A549 (cell line): ENCODE results near the gene AUTS2. TPM values are rescaled to one million over a fixed set of nuclear protein-coding genes. Genes with fewer than 3 reads are reported as not detected.

Experiments
- ATAC-seq, 2 experiments: fragments of 200-7000 bp in 1 of 2; fragments of >200 bp in 1 of 2; cut with Nextera tagmentation in 1 of 2; cut with Tn5 transposase in 1 of 2; 3 replicates each; pipeline versions ENCODE4 v1.8.0 to v1.9.1; 2018 to 2020; ENCODE audit warnings: mild to moderate bottlenecking in 1 of 2, moderate library complexity in 1 of 2
- CTCF ChIA-PET: fragments of 300-600 bp; sonication (Branson Sonifier 250); formaldehyde crosslinking; extraction: SDS; loops from one replicate; lab custom pipeline; 2021; ENCODE audit warnings: antibody characterized with exemption, inconsistent platforms; lab: Yijun Ruan, JAX
- POLR2A ChIA-PET: fragments of 350-600 bp; formaldehyde crosslinking; extraction: SDS; loops from one replicate; lab custom pipeline; 2021; ENCODE audit warnings: antibody characterized with exemption, inconsistent platforms; lab: Yijun Ruan, JAX
- DNase-seq, 2 experiments: peaks; one replicate each; pipeline versions ENCODE4 v3.0.0 to v3.0.0-alpha.2; 2011 to 2016; ENCODE audit warnings: low read depth in 1 of 2, low spot score in 1 of 2
- FAIRE-seq: peaks from 2 replicates; lab custom pipeline; 2011; peaks lifted over from hg19 to GRCh38; lab: Jason Lieb, UNC
- H3K27ac ChIP-seq, 2 experiments: fragments of >200 bp; sonication (Bioruptor Twin); formaldehyde crosslinking; 3 replicates each; pipeline ENCODE4 v1.5.1; 2016 to 2017
- H3K4me1 ChIP-seq: fragments of >200 bp; sonication (Bioruptor Twin); formaldehyde crosslinking; 3 replicates; pipeline ENCODE4 v1.6.1; 2016
- H3K4me2 ChIP-seq: fragments of >200 bp; sonication (Bioruptor Twin); formaldehyde crosslinking; 3 replicates; pipeline ENCODE4 v1.6.1; 2016
- H3K4me3 ChIP-seq: fragments of >200 bp; sonication (Bioruptor Twin); formaldehyde crosslinking; 3 replicates; pipeline ENCODE4 v1.5.1; 2016
- H3K9me3 ChIP-seq: fragments of >200 bp; sonication (Bioruptor Twin); formaldehyde crosslinking; 3 replicates; pipeline ENCODE4 v1.6.1; 2016
- BHLHE40 ChIP-seq: IDR thresholded peaks from 2 replicates; pipeline ENCODE4 v1.6.1; 2012; ENCODE audit warnings: low read depth, low read length, inconsistent platforms
- CEBPB ChIP-seq, 2 experiments: fragments of >200 bp in 1 of 2; sonication (Bioruptor Twin) in 1 of 2; formaldehyde crosslinking in 1 of 2; IDR thresholded peaks; 2 replicates each; pipeline ENCODE4 v1.6.1; 2012 to 2016
- CHD2 ChIP-seq: fragments of 150-350 bp; IDR thresholded peaks from 2 replicates; pipeline ENCODE4 v1.6.1; 2014; ENCODE audit warnings: low read length; ENCODE audit not compliant: partially characterized antibody
- CHD4 ChIP-seq: fragments of 200-600 bp; sonication (generic); IDR thresholded peaks from 2 replicates; pipeline ENCODE4 v1.6.1; 2016; ENCODE audit warnings: antibody characterized with exemption, mild to moderate bottlenecking, borderline replicate concordance
- EHF ChIP-seq: fragments of 250-450 bp; sonication (Bioruptor Pico); IDR thresholded peaks from 2 replicates; pipeline ENCODE4 v1.5.0; 2020; ENCODE audit warnings: mild to moderate bottlenecking
- ESRRA ChIP-seq: fragments of 150-350 bp; IDR thresholded peaks from 2 replicates; pipeline ENCODE4 v1.6.1; 2014; ENCODE audit warnings: mild to moderate bottlenecking, low read length, borderline replicate concordance
- FOSL2 ChIP-seq, 2 experiments: fragments of 450-650 bp in 1 of 2; fragments of >200 bp in 1 of 2; sonication (Bioruptor Twin) in 1 of 2; formaldehyde crosslinking; IDR thresholded peaks; 2 replicates each; pipeline versions ENCODE4 v1.5.0 to v1.6.1; 2016 to 2020; ENCODE audit warnings: mild to moderate bottlenecking in 1 of 2, moderate library complexity in 1 of 2
- FOXS1 ChIP-seq: fragments of 250-450 bp; sonication (Bioruptor Pico); IDR thresholded peaks from 2 replicates; pipeline ENCODE4 v1.5.0; 2020; ENCODE audit warnings: mild to moderate bottlenecking, moderate library complexity
- GATA3 ChIP-seq: IDR thresholded peaks from 2 replicates; pipeline ENCODE4 v1.6.1; 2012; ENCODE audit warnings: borderline replicate concordance
- HOXB13 ChIP-seq: fragments of 250-450 bp; sonication (Bioruptor Pico); IDR thresholded peaks from 2 replicates; pipeline ENCODE4 v1.5.0; 2020; ENCODE audit warnings: low read depth, mild to moderate bottlenecking, moderate library complexity
- KDM5A ChIP-seq: fragments of 200-600 bp; sonication (generic); IDR thresholded peaks from 2 replicates; pipeline ENCODE4 v1.6.1; 2016; ENCODE audit warnings: antibody characterized with exemption, mild to moderate bottlenecking
- NPAS2 ChIP-seq: fragments of 250-450 bp; sonication (Bioruptor Pico); IDR thresholded peaks from 2 replicates; pipeline ENCODE4 v1.8.0; 2022; ENCODE audit warnings: mild to moderate bottlenecking, moderate library complexity, borderline replicate concordance
- PHF8 ChIP-seq: fragments of 200-600 bp; sonication (generic); IDR thresholded peaks from 2 replicates; pipeline ENCODE4 v1.6.1; 2016; ENCODE audit warnings: low read depth, mild to moderate bottlenecking, antibody characterized with exemption, moderate library complexity, borderline replicate concordance
- POLR2A ChIP-seq: IDR thresholded peaks from 2 replicates; pipeline ENCODE4 v1.6.1; 2012; ENCODE audit warnings: mild to moderate bottlenecking, low read length
- RAD21 ChIP-seq, 2 experiments: fragments of >200 bp in 1 of 2; sonication (Bioruptor Twin) in 1 of 2; formaldehyde crosslinking in 1 of 2; IDR thresholded peaks in 1 of 2; conservative IDR thresholded peaks in 1 of 2; 2 replicates in 1 of 2; 3 replicates in 1 of 2; pipeline ENCODE4 v1.6.1; 2012 to 2018; ENCODE audit warnings: inconsistent platforms in 1 of 2
- RFX5 ChIP-seq: fragments of 450-650 bp; IDR thresholded peaks from 2 replicates; pipeline ENCODE4 v1.7.1; 2014; ENCODE audit warnings: antibody characterized with exemption, mild to moderate bottlenecking, moderate library complexity
- SMC3 ChIP-seq: fragments of >200 bp; sonication (Bioruptor Twin); formaldehyde crosslinking; IDR thresholded peaks from 3 replicates; pipeline ENCODE4 v1.6.1; 2018; ENCODE audit warnings: inconsistent platforms
- TFCP2L1 ChIP-seq: fragments of 250-450 bp; sonication (Bioruptor Pico); IDR thresholded peaks from 2 replicates; pipeline ENCODE4 v1.5.0; 2021; ENCODE audit warnings: mild to moderate bottlenecking
- ZNF302 ChIP-seq: fragments of 250-450 bp; sonication (Bioruptor Pico); IDR thresholded peaks from 2 replicates; pipeline ENCODE4 v1.9.0; 2021; ENCODE audit warnings: inconsistent platforms, mild to moderate bottlenecking, moderate library complexity
- WGBS: methylation state at CpG from one replicate; pipeline ENCODE4 v1.1.6; 2017; ENCODE audit errors: missing lambda C conversion rate; 5-methylcytosine and 5-hydroxymethylcytosine counted together
- polyA plus RNA-seq, 4 experiments: library from polyadenylated mRNA; depleted of rRNA in 3 of 4; stranded (reverse); fragments of >200 nt; fragmentation: RNase III in 1 of 4; extraction: RNeasy Plus Mini Kit Qiagen cat#74134 plus additional on column Dnase treatment in 1 of 4; gene quantifications; 2 replicates in 3 of 4; 3 replicates in 1 of 4; pipeline ENCODE4 v1.2.3, GENCODE V29; 2011 to 2017
- TF ChIP-seq, protein P1 (sequence below): IDR thresholded peaks from 2 replicates; pipeline ENCODE4 v1.6.1; 2012
- TF ChIP-seq, protein P2 (sequence below): fragments of 200-600 bp; sonication (generic); IDR thresholded peaks from 2 replicates; pipeline ENCODE4 v1.6.1; 2016; ENCODE audit warnings: antibody characterized with exemption, mild to moderate bottlenecking, moderate library complexity
- TF ChIP-seq, protein P3 (sequence below): fragments of >200 bp; sonication (Bioruptor Twin); formaldehyde crosslinking; IDR thresholded peaks from 3 replicates; pipeline ENCODE4 v1.5.1; 2016

AUTS2 gene
- polyA plus RNA-seq, 2 of the 4 experiments (the other 2 are of a cell fraction) = 1.6 to 3.6 TPM

DNA sequence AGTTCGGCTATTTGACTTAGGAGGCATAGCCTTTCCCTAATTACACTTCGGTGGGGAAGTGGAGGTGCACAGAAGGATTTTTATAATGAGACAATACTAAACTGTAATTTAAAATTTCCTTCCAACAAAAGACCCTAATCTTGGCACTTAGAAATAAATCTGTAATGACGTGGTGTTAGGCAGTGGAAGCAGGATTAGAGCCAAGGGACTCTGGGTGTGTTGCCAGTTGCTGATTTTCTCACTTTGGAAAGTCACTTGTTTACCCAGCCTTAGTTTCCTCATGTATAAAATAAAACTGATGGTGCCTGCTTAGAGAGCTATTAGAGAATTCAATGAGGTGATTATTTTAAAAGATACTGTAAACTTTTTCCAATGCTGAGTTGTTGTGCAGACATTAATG is 287.2 kb downstream of the AUTS2 start:
- no peak for TF ChIP-seq HOXB13 (CRISPR knock-in tag)
- TF ChIP-seq POLR2A = no peak
- TF ChIP-seq FOSL2 (IDR thresholded peaks at IDR 0.05) = no peak
- no peak for TF ChIP-seq FOSL2 (CRISPR knock-in tag; IDR thresholded peaks at IDR 0.05)
- no peak for TF ChIP-seq RFX5
- no peak for TF ChIP-seq TFCP2L1 (CRISPR knock-in tag)
- TF ChIP-seq, protein P1, sequence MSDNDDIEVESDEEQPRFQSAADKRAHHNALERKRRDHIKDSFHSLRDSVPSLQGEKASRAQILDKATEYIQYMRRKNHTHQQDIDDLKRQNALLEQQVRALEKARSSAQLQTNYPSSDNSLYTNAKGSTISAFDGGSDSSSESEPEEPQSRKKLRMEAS = no peak
- TF ChIP-seq CEBPB (IDR thresholded peaks at IDR 0.05) = no peak
- no peak for TF ChIP-seq ZNF302 (CRISPR knock-in tag)
- no peak for TF ChIP-seq SMC3
- no peak for TF ChIP-seq CHD4
- TF ChIP-seq GATA3 = no peak
- no peak for TF ChIP-seq CHD2
- TF ChIP-seq, all 56 proteins: peak for 0
- no peak for FAIRE-seq
- Histone ChIP-seq H3K4me1 (no peaks in the 10 kb centered on the region), H3K4me3 (no peak overlapping the region), H3K27ac (no peak overlapping the region), H3K4me2 (no peak overlapping the region), H3K9me3 (no peaks in the 10 kb centered on the region)
- DNase-seq = no peak
- CTCF ChIA-PET = no interaction called here
- ATAC-seq = no peak
- WGBS = 24% methylated on average over 3 of the region's 3 CpGs
- POLR2A ChIA-PET = no interaction called here

DNA sequence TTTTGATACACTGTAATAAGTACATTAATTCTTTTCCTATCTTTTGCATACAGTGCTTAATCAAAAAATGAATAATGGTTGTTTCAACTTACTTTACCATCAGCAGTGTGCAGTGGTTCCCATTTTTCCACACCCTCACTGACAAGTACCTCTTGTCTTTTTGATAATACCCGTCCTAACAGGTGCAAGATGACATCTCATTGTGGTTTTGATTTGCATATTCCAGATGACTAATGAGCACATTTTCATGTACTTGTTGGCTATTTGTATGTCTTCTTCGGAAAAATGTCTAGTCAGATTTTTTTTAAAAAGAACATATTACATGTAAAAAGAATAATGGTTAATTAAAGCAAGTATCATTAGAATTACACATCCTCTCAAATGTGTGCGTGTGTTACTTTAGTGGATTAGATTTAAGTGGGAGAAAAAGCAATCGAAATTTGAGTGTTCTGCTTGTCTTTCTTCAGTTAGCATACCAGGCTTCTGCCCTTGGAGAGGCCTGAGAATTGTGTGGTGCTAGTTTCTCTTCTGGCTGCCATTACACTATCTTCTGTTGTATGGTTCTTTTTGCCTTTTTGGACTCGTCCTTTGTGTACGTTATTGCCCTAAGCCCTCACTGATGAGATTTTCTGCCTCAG is 291.2 kb downstream of the AUTS2 start:
- ATAC-seq (no peak), DNase-seq (no peak), FAIRE-seq (no peak)
- H3K4me2 ChIP-seq = no peak overlapping the region
- no peak overlapping the region for H3K27ac ChIP-seq
- ChIA-PET POLR2A (no interaction called here), CTCF (no interaction called here)
- no peak overlapping the region for H3K4me3 ChIP-seq
- no peaks in the 10 kb centered on the region for H3K9me3 ChIP-seq
- WGBS = 42% methylated on average over 6 of the region's 6 CpGs
- TF ChIP-seq FOXS1 (CRISPR knock-in tag) (no peak), KDM5A (no peak), NPAS2 (CRISPR knock-in tag) (no peak), RAD21 (conservative IDR thresholded peaks at IDR 0.05 in 1 of 2, IDR thresholded peaks at IDR 0.05 in 1 of 2) (no peak)
- H3K4me1 ChIP-seq = no peaks in the 10 kb centered on the region

DNA sequence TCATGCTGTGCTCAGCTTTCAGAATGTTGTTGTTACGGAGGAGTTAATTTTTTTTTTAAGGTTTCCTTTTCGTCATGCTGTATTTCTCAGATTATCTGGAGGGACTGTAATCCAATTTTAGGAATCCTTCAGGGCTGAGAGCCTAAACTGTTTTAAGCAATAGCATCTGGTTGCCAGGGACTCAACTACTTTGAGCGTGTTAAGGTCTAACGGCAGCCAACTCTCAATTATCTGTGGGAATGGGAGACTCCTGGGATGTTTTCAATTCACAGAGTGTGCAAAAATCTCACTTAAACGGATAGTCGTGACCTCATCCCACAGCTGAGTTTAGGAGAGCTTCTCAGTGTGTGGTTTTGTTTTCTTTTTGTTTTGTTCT is 291.7 kb downstream of the AUTS2 start:
- ATAC-seq (no peak), DNase-seq (no peak), FAIRE-seq (no peak)
- H3K9me3 ChIP-seq = no peaks in the 10 kb centered on the region
- no peak overlapping the region for H3K4me3 ChIP-seq
- ChIA-PET CTCF (no interaction called here), POLR2A (no interaction called here)
- H3K27ac ChIP-seq = no peak overlapping the region
- no peaks in the 10 kb centered on the region for H3K4me1 ChIP-seq
- no peak overlapping the region for H3K4me2 ChIP-seq
- 55% methylated on average over 6 of the region's 6 CpGs for WGBS
- TF ChIP-seq PHF8 (no peak), RFX5 (no peak), BHLHE40 (no peak)

DNA sequence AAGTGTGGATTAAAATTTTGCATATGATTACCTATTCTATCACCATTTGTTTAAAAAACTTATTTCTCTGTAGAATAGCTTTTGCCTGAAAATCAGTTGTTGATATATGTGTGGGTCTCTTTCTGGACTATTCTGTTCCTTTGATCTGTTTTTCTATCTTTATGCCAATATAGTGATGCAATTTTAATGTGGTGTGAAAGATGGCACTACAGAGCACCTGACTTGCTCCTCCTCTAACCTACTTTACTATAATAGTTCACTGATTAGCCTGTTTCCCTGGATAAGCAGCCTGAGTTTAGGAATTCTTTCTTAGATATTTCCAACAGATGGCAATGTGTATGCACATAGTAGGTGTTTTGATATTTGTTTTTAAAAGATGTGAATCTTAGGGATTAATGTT is 294.5 kb downstream of the AUTS2 start:
- ChIA-PET POLR2A (no interaction called here), CTCF (no interaction called here)
- TF ChIP-seq, protein P2, sequence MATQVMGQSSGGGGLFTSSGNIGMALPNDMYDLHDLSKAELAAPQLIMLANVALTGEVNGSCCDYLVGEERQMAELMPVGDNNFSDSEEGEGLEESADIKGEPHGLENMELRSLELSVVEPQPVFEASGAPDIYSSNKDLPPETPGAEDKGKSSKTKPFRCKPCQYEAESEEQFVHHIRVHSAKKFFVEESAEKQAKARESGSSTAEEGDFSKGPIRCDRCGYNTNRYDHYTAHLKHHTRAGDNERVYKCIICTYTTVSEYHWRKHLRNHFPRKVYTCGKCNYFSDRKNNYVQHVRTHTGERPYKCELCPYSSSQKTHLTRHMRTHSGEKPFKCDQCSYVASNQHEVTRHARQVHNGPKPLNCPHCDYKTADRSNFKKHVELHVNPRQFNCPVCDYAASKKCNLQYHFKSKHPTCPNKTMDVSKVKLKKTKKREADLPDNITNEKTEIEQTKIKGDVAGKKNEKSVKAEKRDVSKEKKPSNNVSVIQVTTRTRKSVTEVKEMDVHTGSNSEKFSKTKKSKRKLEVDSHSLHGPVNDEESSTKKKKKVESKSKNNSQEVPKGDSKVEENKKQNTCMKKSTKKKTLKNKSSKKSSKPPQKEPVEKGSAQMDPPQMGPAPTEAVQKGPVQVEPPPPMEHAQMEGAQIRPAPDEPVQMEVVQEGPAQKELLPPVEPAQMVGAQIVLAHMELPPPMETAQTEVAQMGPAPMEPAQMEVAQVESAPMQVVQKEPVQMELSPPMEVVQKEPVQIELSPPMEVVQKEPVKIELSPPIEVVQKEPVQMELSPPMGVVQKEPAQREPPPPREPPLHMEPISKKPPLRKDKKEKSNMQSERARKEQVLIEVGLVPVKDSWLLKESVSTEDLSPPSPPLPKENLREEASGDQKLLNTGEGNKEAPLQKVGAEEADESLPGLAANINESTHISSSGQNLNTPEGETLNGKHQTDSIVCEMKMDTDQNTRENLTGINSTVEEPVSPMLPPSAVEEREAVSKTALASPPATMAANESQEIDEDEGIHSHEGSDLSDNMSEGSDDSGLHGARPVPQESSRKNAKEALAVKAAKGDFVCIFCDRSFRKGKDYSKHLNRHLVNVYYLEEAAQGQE = no peak
- 0 out of 3 replicates have a peak, but pooled peaks have one; percentile 6 for TF ChIP-seq SMC3
- TF ChIP-seq ESRRA = no peak
- TF ChIP-seq POLR2A = no peak
- TF ChIP-seq, protein P3, sequence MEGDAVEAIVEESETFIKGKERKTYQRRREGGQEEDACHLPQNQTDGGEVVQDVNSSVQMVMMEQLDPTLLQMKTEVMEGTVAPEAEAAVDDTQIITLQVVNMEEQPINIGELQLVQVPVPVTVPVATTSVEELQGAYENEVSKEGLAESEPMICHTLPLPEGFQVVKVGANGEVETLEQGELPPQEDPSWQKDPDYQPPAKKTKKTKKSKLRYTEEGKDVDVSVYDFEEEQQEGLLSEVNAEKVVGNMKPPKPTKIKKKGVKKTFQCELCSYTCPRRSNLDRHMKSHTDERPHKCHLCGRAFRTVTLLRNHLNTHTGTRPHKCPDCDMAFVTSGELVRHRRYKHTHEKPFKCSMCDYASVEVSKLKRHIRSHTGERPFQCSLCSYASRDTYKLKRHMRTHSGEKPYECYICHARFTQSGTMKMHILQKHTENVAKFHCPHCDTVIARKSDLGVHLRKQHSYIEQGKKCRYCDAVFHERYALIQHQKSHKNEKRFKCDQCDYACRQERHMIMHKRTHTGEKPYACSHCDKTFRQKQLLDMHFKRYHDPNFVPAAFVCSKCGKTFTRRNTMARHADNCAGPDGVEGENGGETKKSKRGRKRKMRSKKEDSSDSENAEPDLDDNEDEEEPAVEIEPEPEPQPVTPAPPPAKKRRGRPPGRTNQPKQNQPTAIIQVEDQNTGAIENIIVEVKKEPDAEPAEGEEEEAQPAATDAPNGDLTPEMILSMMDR = no peak
- no peak for TF ChIP-seq EHF (CRISPR knock-in tag)
- Histone ChIP-seq H3K4me2 (no peak overlapping the region), H3K9me3 (no peaks in the 10 kb centered on the region), H3K4me3 (no peak overlapping the region), H3K4me1 (no peaks in the 10 kb centered on the region), H3K27ac (no peak overlapping the region)
- ATAC-seq = no peak
- no peak for FAIRE-seq
- no peak for DNase-seq
